Mesothelial cell of epicardium (in vitro differentiated cells): ENCODE data around the gene C19orf53. TPM values are rescaled to one million over a fixed set of nuclear protein-coding genes. Genes with fewer than 3 reads are reported as not detected.

Source experiments
- DNase-seq, 2 experiments: peaks; one replicate each; pipeline ENCODE4 v3.0.0; 2021; ENCODE audit warnings: low spot score in 2 of 2; ENCODE audit not compliant: unreplicated experiment in 2 of 2
- H3K27ac Mint-ChIP-seq: 2 replicates; pipeline ENCODE4 v1.8.0; 2021; ENCODE audit warnings: mixed read lengths
- H3K27me3 Mint-ChIP-seq: 2 replicates; pipeline ENCODE4 v1.8.0; 2021; ENCODE audit warnings: low read depth, mixed read lengths
- H3K36me3 Mint-ChIP-seq: 2 replicates; pipeline ENCODE4 v1.8.0; 2021; ENCODE audit warnings: mixed read lengths
- H3K4me1 Mint-ChIP-seq: 2 replicates; pipeline ENCODE4 v1.8.0; 2021; ENCODE audit warnings: mixed read lengths
- H3K4me3 Mint-ChIP-seq: 2 replicates; pipeline ENCODE4 v1.8.0; 2021; ENCODE audit warnings: mild to moderate bottlenecking, moderate library complexity, mixed read lengths
- H3K9me3 Mint-ChIP-seq: 2 replicates; pipeline ENCODE4 v1.8.0; 2021; ENCODE audit warnings: mixed read lengths
- CTCF ChIP-seq: fragments of 200-600 bp; sonication (generic); IDR thresholded peaks from one replicate; pipeline ENCODE4 v1.5.0; 2021; ENCODE audit warnings: antibody characterized with exemption; ENCODE audit not compliant: unreplicated experiment
- total RNA-seq: library from RNA; stranded (reverse); gene quantifications from 3 replicates; pipeline ENCODE4 v1.2.1, GENCODE V29; 2021

C19orf53 gene
- total RNA-seq, 1 donor from 2014 or later = 68.9 TPM

DNA sequence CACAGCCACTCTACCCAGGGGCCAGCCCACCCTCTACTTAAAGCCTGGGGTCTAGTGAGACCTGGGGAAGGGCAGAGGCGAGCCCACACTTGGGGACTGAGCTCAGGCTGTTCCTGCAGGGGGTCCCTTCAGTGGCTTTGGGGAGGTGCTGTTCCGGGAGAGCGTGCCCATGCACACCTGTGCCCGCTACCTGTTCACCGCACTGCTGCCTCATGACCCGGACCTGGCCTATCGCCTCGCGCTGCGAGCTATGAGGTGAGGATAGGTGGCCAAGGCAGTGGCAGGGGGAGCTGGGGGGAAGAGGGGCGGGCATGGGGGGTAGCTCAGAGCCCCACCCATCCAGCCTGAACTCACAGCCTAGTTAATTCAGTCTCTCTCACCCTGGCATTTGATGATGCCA, 45.0 kb downstream of the C19orf53 start:
- Mint-ChIP-seq H3K27me3 (no peaks in the 10 kb centered on the region), H3K27ac (no peak overlapping the region), H3K4me1 (peaks cover 5% of the 10 kb centered on the region), H3K4me3 (no peak overlapping the region), H3K9me3 (no peaks in the 10 kb centered on the region), H3K36me3 (peaks cover 20% of the 10 kb centered on the region)
- no peak for TF ChIP-seq CTCF
- no peak for DNase-seq

- no peak for DNase-seq
- Mint-ChIP-seq H3K27me3 (no peaks in the 10 kb centered on the region), H3K4me1 (peaks cover 5% of the 10 kb centered on the region), H3K9me3 (no peaks in the 10 kb centered on the region), H3K4me3 (no peak overlapping the region), H3K36me3 (peaks cover 25% of the 10 kb centered on the region), H3K27ac (no peak overlapping the region)
- TF ChIP-seq CTCF = no peak
These were observed 47.0 kb downstream of the C19orf53 start for GRCh38 chr19:13821292-13821691.

DNA sequence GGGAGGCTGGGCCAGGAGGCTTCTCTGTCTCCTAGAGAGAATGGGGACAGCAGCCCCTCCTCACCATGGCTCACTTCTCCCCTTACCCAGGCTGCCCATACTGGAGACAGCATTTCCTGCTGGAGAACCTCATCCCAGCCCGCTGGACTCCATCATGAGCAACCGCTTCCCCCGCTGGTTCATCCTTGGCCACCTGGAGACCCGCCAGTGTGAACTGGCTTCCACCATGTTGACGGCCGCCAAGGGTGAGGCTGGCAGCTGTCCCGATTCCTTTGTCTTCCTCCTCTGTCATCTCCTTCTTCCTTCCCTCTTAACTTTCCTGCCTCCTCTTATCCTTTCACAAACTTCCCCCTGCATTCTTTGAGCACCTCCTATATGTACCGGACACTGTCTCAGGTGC, 49.0 kb downstream of the C19orf53 start:
- Mint-ChIP-seq H3K36me3 (peaks cover 29% of the 10 kb centered on the region), H3K4me1 (peaks cover 1% of the 10 kb centered on the region), H3K27me3 (no peaks in the 10 kb centered on the region), H3K27ac (no peak overlapping the region), H3K9me3 (no peaks in the 10 kb centered on the region), H3K4me3 (no peak overlapping the region)
- no peak for DNase-seq
- TF ChIP-seq CTCF = no peak

- Mint-ChIP-seq H3K36me3 (peaks cover 31% of the 10 kb centered on the region), H3K4me1 (no peaks in the 10 kb centered on the region), H3K4me3 (no peak overlapping the region), H3K27ac (no peak overlapping the region), H3K27me3 (no peaks in the 10 kb centered on the region), H3K9me3 (no peaks in the 10 kb centered on the region)
- no peak for DNase-seq
- no peak for TF ChIP-seq CTCF
These were observed 49.6 kb downstream of the C19orf53 start for GRCh38 chr19:13823901-13824300.

- no peak overlapping the region for H3K4me3 Mint-ChIP-seq
- no peaks in the 10 kb centered on the region for H3K4me1 Mint-ChIP-seq
- DNase-seq = no peak
- no peak for TF ChIP-seq CTCF
- no peak overlapping the region for H3K27ac Mint-ChIP-seq
- no peaks in the 10 kb centered on the region for H3K9me3 Mint-ChIP-seq
- no peaks in the 10 kb centered on the region for H3K27me3 Mint-ChIP-seq
- H3K36me3 Mint-ChIP-seq = peaks cover 31% of the 10 kb centered on the region
These were observed 50.4 kb downstream of the C19orf53 start for GRCh38 chr19:13824703-13825102.
